ENCODE data around the gene ABHD4. TPM values are rescaled to one million over a fixed set of nuclear protein-coding genes. Genes with fewer than 3 reads are reported as not detected.

Gene ABHD4
- total RNA-seq, 2 donors from 2014 or later = 18.8 to 21.9 TPM

DNA sequence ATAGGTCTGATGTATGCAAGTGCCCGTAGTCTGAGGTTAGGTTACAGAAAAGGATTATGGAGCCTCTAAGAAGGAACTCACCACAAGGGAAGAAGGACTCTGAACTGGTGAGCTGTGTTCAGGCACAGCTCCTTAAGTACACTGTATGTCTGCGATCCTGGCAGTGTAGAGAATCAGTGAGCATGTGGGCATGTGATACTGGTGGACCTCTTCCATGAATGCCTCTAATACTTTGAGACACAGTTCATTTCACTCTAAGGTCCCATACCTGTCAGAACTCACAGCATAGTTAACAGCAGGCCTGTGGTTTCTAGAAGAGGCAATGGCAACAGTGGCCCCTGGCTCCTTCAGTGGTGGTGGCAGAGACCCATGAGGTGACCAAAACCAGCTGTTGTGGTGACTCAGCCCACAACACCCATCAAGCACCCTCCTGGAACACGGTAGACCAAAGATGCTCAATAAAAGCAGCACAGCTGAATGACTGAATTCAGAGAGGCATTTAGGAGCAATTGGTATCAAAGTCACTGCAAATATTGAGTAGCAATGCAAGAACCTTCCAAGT lies 52.9 kb downstream of the ABHD4 start:
- Mint-ChIP-seq H3K9me3 (no peaks in the 10 kb centered on the region), H3K4me3 (no peak overlapping the region), H3K36me3 (ENCODE audit: insufficient read depth in 2 of 2) (no peaks in the 10 kb centered on the region), H3K27ac (no peak overlapping the region), H3K4me1 (ENCODE audit: low read depth) (peaks cover 17% of the 10 kb centered on the region), H3K27me3 (ENCODE audit: low read depth) (no peaks in the 10 kb centered on the region)
- DNase-seq = peak; percentile 49
- peak; percentile 75 to 81 for ATAC-seq (replicated peaks in 1 of 2)

- no peak for DNase-seq
- Mint-ChIP-seq H3K36me3 (ENCODE audit: insufficient read depth in 2 of 2) (no peaks in the 10 kb centered on the region), H3K4me3 (no peak overlapping the region), H3K9me3 (no peaks in the 10 kb centered on the region), H3K4me1 (ENCODE audit: low read depth) (peaks cover 12% of the 10 kb centered on the region), H3K27ac (no peak overlapping the region), H3K27me3 (ENCODE audit: low read depth) (no peaks in the 10 kb centered on the region)
- ATAC-seq (replicated peaks in 1 of 2) = peak; percentile 17 to 44
Measured at GRCh38 chr14:22651586-22651985, 53.5 kb downstream of the ABHD4 start.

DNA sequence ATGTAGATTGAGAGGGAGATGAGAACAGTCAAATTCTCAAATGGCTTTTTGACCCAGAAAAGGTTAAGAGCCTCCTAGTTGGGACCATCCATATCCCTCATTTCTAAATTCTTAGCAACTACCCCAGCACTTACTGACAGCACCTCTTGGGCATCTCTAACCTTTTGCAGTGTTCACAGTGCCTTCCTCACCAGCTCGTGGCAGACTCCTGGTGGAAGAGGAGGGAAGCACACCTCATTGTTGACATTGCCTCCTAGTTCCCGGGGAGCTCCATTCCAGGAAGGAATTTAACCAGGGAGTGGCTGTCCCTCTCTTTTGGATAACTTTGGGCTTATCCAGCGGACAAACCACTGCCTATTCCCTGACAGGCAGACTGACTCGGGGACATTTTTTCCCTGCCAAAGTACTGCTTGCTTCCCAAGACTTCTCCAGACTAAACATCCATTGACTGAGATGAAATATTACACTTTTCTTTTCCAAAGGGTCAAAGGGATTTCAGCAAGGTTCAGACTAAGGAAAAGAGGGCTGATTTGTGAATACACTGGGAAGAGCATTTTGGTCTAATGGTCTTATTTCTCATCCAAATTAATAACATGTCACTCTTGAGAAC lies 55.0 kb downstream of the ABHD4 start:
- Mint-ChIP-seq H3K4me1 (ENCODE audit: low read depth) (peaks cover 4% of the 10 kb centered on the region), H3K27ac (no peak overlapping the region), H3K27me3 (ENCODE audit: low read depth) (no peaks in the 10 kb centered on the region), H3K36me3 (ENCODE audit: insufficient read depth in 2 of 2) (no peaks in the 10 kb centered on the region), H3K4me3 (no peak overlapping the region), H3K9me3 (no peaks in the 10 kb centered on the region)
- peak; percentile 68 to 73 for ATAC-seq (replicated peaks in 1 of 2)
- peak; percentile 50 to 56 for DNase-seq

GRCh38 chr14:22656226-22656625 lies 58.1 kb downstream of the ABHD4 start:
- DNase-seq (no peak), ATAC-seq (replicated peaks in 1 of 2) (no peak)
- peaks cover 4% of the 10 kb centered on the region for H3K4me1 Mint-ChIP-seq (ENCODE audit: low read depth)
- H3K4me3 Mint-ChIP-seq = no peak overlapping the region
- no peaks in the 10 kb centered on the region for H3K36me3 Mint-ChIP-seq (ENCODE audit: insufficient read depth in 2 of 2)
- no peak overlapping the region for H3K27ac Mint-ChIP-seq
- H3K9me3 Mint-ChIP-seq = no peaks in the 10 kb centered on the region
- H3K27me3 Mint-ChIP-seq (ENCODE audit: low read depth) = no peaks in the 10 kb centered on the region

GRCh38 chr14:22656945-22657731 lies 59.0 kb downstream of the ABHD4 start:
- H3K9me3 Mint-ChIP-seq = no peaks in the 10 kb centered on the region
- no peak for DNase-seq
- no peaks in the 10 kb centered on the region for H3K27me3 Mint-ChIP-seq (ENCODE audit: low read depth)
- no peaks in the 10 kb centered on the region for H3K36me3 Mint-ChIP-seq (ENCODE audit: insufficient read depth in 2 of 2)
- peaks cover 4% of the 10 kb centered on the region for H3K4me1 Mint-ChIP-seq (ENCODE audit: low read depth)
- H3K27ac Mint-ChIP-seq = no peak overlapping the region
- no peak overlapping the region for H3K4me3 Mint-ChIP-seq
- ATAC-seq (replicated peaks in 1 of 2) = no peak

DNA sequence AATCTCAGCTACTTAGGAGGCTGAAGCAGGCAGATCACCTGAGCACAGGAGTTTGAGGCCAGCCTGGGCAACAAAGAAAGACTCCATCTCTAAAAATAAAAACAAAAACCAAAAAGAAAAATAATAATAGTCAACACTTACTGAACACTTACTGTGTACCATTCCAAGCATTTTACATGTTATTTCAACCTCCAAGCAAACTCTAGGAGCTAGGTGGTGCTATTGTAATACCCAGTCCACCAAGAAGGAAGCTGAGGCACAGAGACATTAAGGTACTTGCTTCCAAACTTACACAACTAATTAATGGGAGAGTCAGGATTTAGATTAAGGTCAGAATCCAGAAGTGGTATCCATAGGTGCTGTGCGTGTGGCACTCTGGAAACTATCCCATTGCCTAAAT lies 59.8 kb downstream of the ABHD4 start:
- Mint-ChIP-seq H3K36me3 (ENCODE audit: insufficient read depth in 2 of 2) (no peaks in the 10 kb centered on the region), H3K27ac (no peak overlapping the region), H3K9me3 (no peaks in the 10 kb centered on the region), H3K27me3 (ENCODE audit: low read depth) (no peaks in the 10 kb centered on the region), H3K4me1 (ENCODE audit: low read depth) (peaks cover 4% of the 10 kb centered on the region), H3K4me3 (no peak overlapping the region)
- DNase-seq (no peak), ATAC-seq (replicated peaks in 1 of 2) (no peak)

- DNase-seq (no peak), ATAC-seq (replicated peaks in 1 of 2) (no peak)
- Mint-ChIP-seq H3K36me3 (ENCODE audit: insufficient read depth in 2 of 2) (no peaks in the 10 kb centered on the region), H3K4me1 (ENCODE audit: low read depth) (no peaks in the 10 kb centered on the region), H3K9me3 (no peaks in the 10 kb centered on the region), H3K4me3 (no peak overlapping the region), H3K27me3 (ENCODE audit: low read depth) (no peaks in the 10 kb centered on the region), H3K27ac (no peak overlapping the region)
Measured at GRCh38 chr14:22658946-22659345, 60.8 kb downstream of the ABHD4 start.

GRCh38 chr14:22660654-22661053 lies 62.6 kb downstream of the ABHD4 start:
- Mint-ChIP-seq H3K4me1 (ENCODE audit: low read depth) (no peaks in the 10 kb centered on the region), H3K36me3 (ENCODE audit: insufficient read depth in 2 of 2) (no peaks in the 10 kb centered on the region), H3K27ac (no peak overlapping the region), H3K4me3 (no peak overlapping the region), H3K27me3 (ENCODE audit: low read depth) (no peaks in the 10 kb centered on the region), H3K9me3 (no peaks in the 10 kb centered on the region)
- no peak for DNase-seq
- ATAC-seq (replicated peaks in 1 of 2) = no peak

Other genes starting within 250 kb of the ABHD4 start
- 100 to 1,000 TPM; 165 to 188 TPM for gene DAD1, start 9.1 kb upstream of the ABHD4 start, total RNA-seq
- gene OR6J1, start 46.1 kb downstream of the ABHD4 start, total RNA-seq = not detected
- 100 to 1,000 TPM; 135 to 136 TPM for gene OXA1L, start 168.4 kb downstream of the ABHD4 start, total RNA-seq
- gene SLC7A7, start 217.1 kb downstream of the ABHD4 start, total RNA-seq = 1 to 10 TPM in 1 of 2 donors, under 1 TPM in 1; 0.21 to 1.5 TPM
- 10 to 100 TPM; 76.9 to 80.4 TPM for gene MRPL52, start 231.6 kb downstream of the ABHD4 start, total RNA-seq
- 1 to 10 TPM; 1.4 to 6.8 TPM for gene MMP14, start 238.3 kb downstream of the ABHD4 start, total RNA-seq

Data from activated T-cell treated with anti-CD3 and anti-CD28 coated beads, Interleukin-2, amount 50 U/mL, for 72 hours (primary cell).